ENCODE results near the gene TNS1. TPM values are rescaled to one million over a fixed set of nuclear protein-coding genes. Genes with fewer than 3 reads are reported as not detected.

TNS1 gene
- total and polyA plus RNA-seq, 9 of the 15 experiments (the other 6 are each of a cell fraction or from before 2014, with no cell fraction given) = 0.13 to 2.7 (median 0.77) TPM

DNA sequence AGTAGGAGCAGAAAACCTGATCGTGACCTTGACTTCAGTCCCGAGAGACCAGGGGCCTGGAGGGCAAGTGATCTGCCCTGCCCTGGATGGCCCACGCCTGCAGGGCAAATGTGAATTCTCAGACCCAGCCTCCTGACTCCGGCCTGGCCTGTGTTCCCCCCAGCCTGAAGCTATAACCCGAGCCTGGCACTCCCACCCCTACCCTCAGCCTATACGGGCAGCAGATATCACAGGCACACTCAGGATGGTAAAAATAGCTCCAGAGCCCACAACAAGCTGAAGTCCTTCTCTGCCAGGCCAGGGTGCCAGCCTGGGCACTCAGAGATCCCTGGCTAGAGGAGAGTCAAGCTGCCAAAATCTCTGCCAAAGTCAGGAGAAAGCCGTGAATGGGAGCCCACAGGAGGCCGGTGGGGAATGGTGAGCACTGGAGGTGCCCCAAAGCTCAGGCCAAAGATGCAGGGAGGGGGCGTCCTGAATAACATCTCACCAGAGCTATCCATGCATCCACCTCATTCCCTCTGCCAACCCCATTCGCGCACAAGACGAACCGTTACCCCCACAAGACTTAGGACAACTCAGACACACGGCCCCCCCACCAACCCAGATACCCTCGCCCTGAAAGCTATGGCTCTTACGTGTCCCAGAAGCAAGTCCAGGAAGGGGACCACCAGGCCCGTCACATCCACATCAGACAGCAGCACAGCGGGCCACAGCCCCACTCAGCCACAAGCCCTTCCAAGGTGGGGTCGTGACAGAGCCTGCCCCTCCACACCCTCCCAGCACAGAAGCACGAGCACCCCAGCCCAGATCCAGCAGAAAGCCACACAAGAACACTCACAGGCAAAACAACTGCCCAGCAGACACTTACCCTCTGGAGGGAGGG is 144.9 kb downstream of the TNS1 start:
- H3K9ac ChIP-seq (ENCODE audit: insufficient read depth in 1 of 2, low read depth in 2 of 2, low read length in 2 of 2) = peak overlapping the region in 1 of 2 experiments; percentile 68; a peak in 2 of 4 replicates
- ChIA-PET POLR2A (interaction anchor here (0.5 to 0.6 kb wide), 2 partner anchors 53 to 137 kb away, joined by 3 to 4 read pairs; no protein-coding TSS in a partner anchor), CTCF (ENCODE audit: low intra/inter-chr PET ratio) (no interaction called here)
- FAIRE-seq = no peak
- no peak overlapping the region for H3K4me3 ChIP-seq
- 11% methylated on average over 17 of the region's 20 CpGs for WGBS (ENCODE audit: insufficient coverage, low coverage, missing lambda C conversion rate)
- BruUV-seq (replicated peaks) = no TSS peak
- no peak overlapping the region for H2AFZ ChIP-seq (ENCODE audit: low read depth, low read length)
- in situ Hi-C loops (cut with MboI) = no loop called here
- no peaks in the 10 kb centered on the region for H3K36me3 ChIP-seq (ENCODE audit: control insufficient read depth, insufficient read depth, low read length)
- H3K4me2 ChIP-seq (ENCODE audit: insufficient read depth, low read length) = peak overlapping the region; percentile 32
- H4K20me1 ChIP-seq (replicated peaks; ENCODE audit: control insufficient read depth, insufficient read depth, low read length) = no peaks in the 10 kb centered on the region
- H3K9me1 ChIP-seq (ENCODE audit: control insufficient read depth, insufficient read depth, low read length) = no peaks in the 10 kb centered on the region
- peaks cover 0 to 30% of the 10 kb centered on the region in 2 experiments; a peak in 2 of 5 replicates for H3K27me3 ChIP-seq (ENCODE audit: control insufficient read depth in 2 of 2, insufficient read depth in 2 of 2, low read length in 2 of 2)
- intact Hi-C loops (cut with micrococcal nuclease) = no loop called here
- no peak overlapping the region for H3K27ac ChIP-seq (ENCODE audit: extremely low read depth, low read depth, low read length)
- H3K79me2 ChIP-seq (ENCODE audit: control insufficient read depth, insufficient read depth, low read length) = no peaks in the 10 kb centered on the region
- peaks cover 0 to 9% of the 10 kb centered on the region in 2 experiments; a peak in 3 of 5 replicates for H3K4me1 ChIP-seq (replicated peaks in 1 of 2; ENCODE audit: control insufficient read depth in 2 of 2, insufficient read depth in 2 of 2, low read length in 2 of 2)
- ATAC-seq = no peak
- DNase-seq (ENCODE audit: extremely low read depth in 1 of 4, low spot score in 3 of 4) = no peak
- no peaks in the 10 kb centered on the region for H3K9me3 ChIP-seq (replicated peaks; ENCODE audit: control insufficient read depth, insufficient read depth, low read depth, low read length)
- no peak for TF ChIP-seq EGR1 (conservative IDR thresholded peaks at IDR 0.05)
- TF ChIP-seq NR3C1 (CRISPR knock-in tag; IDR thresholded peaks at IDR 0.05) = no peak
- TF ChIP-seq, protein P1, sequence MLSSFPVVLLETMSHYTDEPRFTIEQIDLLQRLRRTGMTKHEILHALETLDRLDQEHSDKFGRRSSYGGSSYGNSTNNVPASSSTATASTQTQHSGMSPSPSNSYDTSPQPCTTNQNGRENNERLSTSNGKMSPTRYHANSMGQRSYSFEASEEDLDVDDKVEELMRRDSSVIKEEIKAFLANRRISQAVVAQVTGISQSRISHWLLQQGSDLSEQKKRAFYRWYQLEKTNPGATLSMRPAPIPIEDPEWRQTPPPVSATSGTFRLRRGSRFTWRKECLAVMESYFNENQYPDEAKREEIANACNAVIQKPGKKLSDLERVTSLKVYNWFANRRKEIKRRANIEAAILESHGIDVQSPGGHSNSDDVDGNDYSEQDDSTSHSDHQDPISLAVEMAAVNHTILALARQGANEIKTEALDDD (IDR thresholded peaks at IDR 0.05) = no peak
- TF ChIP-seq HDAC2 (IDR thresholded peaks at IDR 0.05) = no peak
- TF ChIP-seq ZNF444 (CRISPR knock-in tag; IDR thresholded peaks at IDR 0.05) = no peak
- no peak for TF ChIP-seq TEAD2 (tag; IDR thresholded peaks at IDR 0.05)
- no peak for TF ChIP-seq ZNF174 (CRISPR knock-in tag; IDR thresholded peaks at IDR 0.05)
- no peak for TF ChIP-seq CREB1 (IDR thresholded peaks at IDR 0.05)
- TF ChIP-seq CREB1 (CRISPR knock-in tag; IDR thresholded peaks at IDR 0.05) = no peak
- no peak for TF ChIP-seq DNMT1 (IDR thresholded peaks at IDR 0.05)
- no peak for TF ChIP-seq ZNF57 (CRISPR knock-in tag; IDR thresholded peaks at IDR 0.05)
- no peak for TF ChIP-seq ILK (tag; IDR thresholded peaks at IDR 0.05; ENCODE audit: borderline replicate concordance, low read depth)
- TF ChIP-seq POU5F1 (IDR thresholded peaks at IDR 0.05; ENCODE audit: borderline replicate concordance, low read depth, low read length, partially characterized antibody) = no peak
- TF ChIP-seq, protein P2, sequence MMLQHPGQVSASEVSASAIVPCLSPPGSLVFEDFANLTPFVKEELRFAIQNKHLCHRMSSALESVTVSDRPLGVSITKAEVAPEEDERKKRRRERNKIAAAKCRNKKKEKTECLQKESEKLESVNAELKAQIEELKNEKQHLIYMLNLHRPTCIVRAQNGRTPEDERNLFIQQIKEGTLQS (IDR thresholded peaks at IDR 0.05) = no peak
- TF ChIP-seq, protein P2 (CRISPR knock-in tag; conservative IDR thresholded peaks at IDR 0.05) = no peak
- no peak for TF ChIP-seq ZNF239 (CRISPR knock-in tag; IDR thresholded peaks at IDR 0.05)
- TF ChIP-seq CXXC5 (CRISPR knock-in tag; IDR thresholded peaks at IDR 0.05) = no peak

All from K562 (cell line).